Stimulated activated CD8-positive, alpha-beta memory T cell treated with anti-CD3 and anti-CD28 coated beads, Interleukin-7, amount 100 ng/mL, for 4 hours (primary cell): ENCODE data around the gene LIMS2.

Source experiments
- DNase-seq, 2 donors: peaks; one replicate each; pipeline ENCODE4 v3.0.0-alpha.2; 2020; ENCODE audit warnings: low read depth in 2 of 2

The LIMS2 gene

DNA sequence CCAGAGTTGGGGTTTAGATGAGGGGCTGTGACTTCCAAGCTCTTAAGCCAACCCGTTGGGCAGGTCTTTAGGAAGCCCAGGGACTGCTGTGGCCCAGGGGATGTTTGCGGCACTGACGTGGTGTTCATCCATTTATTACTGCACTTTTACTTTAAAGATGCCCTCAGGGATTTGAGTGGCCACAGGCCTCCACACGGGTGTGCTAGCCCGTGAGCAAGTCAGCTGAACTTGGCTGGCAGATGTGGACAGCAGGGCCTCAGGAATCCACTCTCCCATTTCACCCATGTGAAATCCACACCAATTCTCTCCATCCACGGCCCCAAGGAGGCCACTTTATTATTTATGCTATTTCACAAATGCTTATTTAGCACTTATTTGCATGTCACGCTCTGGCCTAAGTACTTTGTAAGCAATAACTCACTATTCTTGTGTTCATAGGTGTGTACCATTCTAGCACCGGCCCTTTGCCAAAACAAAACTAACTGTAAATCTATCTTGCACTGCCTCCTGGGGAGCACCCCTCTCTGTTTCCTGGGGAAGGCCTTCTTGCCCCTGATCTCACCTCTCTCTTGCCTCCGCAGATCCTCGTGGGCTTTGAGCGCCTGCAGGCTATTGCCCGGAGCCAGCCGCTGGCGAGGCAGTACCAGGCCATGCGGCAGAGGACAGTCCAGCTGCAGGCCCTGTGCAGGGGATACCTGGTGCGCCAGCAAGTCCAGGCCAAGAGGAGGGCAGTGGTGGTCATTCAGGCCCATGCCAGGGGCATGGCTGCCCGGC, 68.5 kb downstream of the LIMS2 start:
- no peak for DNase-seq

DNA sequence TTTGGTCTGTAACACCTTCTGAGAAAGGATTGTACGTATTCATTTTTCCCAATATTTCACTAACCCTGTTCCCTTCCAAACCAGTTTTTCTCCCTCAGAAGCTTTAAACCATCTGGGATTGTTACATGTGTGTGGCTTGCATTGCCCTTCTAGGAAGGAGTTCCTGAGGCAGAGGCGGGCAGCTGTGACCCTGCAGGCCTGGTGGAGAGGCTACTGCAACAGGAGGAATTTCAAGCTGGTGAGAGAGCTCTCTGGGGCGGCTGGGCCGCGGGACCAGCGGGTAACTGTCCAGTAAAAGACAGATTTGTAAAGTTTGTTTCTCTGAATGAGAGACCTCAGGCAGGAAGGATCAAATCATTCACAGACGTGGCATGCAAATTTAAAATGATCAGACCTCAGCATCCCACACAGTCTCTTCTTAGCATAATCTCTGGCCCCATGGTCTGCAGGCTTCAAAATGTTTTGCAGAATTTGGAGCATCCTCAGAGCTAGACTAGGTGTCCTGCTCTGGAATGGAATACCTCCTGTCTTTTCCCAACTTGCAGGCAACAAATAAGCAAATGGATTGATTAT, 69.6 kb downstream of the LIMS2 start:
- DNase-seq: no peak

DNA sequence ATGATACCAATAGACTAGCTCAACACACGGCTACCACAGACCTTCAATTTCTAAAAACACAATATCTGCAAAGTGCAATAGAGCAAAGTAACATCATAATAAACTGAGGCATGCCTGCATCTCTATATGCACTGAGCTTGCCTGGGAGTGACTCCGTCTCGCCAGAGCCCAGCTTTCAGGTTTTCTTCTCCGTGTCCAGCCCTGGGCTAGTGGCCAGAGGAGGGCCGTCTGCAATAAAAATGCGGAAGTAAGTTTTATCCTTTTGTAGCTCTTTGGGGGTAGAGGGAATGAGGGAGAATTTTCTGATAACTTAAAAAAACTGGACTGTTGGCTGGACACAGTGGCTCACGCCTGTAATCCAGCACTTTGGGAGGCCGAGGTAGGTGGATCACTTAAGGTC, 70.3 kb downstream of the LIMS2 start:
- no peak for DNase-seq

DNA sequence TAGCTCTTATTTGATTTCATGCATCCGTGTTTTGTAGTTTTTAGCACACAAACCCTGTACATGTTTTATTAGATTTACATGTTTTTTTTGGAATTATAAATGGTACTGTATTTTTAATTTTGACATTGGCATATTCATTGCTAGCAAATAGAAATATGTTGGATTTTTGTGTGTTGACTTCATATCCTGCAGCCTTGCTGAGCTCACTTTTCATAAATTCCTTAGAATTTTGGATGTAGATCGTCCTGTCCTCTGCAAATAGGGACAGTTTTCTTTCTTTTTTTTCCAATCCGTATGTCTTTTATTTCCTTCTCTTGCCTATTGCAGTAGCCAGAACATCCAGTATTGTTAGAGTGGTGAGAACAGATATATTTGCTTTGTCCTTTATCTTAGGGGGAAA, 76.1 kb downstream of the LIMS2 start:
- DNase-seq: no peak

DNA sequence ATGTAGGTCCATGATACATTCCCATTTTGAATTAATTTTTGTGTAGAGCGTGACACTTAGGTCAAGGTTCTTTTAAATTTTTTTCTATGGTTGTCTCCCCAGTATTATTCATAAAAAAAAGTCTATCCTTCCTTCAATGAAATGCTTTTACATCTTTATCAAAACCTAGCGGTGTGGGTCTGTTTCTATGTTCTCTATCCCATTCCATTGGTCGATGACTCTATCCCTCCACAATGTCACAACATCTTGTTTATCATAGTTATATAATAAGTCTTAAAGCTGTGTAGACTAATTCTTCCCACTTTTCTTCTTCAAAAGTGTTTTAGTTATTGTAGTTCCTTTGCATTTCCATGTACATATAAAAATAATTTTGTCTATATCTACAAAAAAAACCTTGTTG, 76.6 kb downstream of the LIMS2 start:
- DNase-seq: no peak

DNA sequence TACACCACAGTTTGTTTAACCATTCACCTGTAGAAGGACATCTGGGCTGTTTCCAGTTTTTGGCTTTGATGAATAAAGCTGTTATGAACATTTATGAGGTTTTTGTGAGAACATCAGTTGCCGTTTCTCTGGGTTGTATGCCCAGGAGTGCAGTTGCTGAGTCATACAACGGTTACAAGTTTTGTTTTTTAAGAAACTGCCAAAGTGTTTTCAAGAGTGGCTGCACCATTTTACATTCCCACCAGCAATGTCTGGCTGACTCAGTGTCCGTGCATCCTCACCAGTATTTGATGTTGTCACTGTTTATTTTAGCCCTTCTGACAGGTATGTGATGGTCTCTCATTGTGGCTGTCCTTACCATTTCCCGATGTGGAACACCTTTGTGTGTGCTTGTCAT, 77.3 kb downstream of the LIMS2 start:
- DNase-seq: no peak

DNA sequence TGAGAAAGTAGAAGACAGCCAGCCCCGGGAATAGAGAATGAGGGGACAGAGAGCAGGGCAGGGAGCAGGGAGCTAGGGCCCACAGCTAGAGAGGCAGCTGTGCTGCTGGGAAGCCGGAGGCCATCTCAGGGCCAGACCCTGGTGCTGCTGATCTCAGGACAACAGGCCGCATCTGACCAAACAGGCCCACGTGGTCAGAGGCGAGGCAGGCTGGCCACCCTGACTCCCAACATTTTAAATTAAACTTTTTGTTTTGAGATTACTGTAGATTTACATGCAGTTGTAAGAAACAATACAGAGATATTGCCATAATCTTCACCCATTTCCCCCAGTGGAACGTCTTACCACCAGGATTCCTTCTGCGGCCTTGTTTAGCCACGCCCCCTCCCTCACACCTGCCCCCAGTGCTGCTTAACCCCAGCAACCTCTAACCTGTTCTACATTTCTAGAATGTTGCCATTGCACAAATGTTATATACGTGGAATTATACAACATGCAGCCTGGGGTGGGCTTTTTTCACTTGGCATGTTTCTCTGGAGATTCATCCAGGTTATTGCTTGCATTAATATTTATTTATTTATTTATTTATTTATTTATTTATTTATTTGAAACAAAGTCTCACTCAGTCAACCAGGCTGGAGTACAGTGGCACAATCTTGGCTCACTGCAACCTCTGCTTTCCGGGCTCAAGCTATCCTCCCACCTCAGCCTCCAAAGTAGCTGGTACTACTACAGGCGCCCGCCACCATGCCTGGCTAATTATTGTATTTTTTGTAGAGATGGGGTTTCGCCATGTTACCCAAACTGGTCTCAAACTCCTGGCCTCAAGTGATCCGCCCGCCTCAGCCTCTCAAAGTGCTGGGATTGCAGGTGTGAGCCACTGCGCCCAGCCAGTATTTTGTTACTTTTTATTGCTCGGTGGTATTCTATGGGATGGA, 78.0 kb downstream of the LIMS2 start:
- DNase-seq: no peak

DNA sequence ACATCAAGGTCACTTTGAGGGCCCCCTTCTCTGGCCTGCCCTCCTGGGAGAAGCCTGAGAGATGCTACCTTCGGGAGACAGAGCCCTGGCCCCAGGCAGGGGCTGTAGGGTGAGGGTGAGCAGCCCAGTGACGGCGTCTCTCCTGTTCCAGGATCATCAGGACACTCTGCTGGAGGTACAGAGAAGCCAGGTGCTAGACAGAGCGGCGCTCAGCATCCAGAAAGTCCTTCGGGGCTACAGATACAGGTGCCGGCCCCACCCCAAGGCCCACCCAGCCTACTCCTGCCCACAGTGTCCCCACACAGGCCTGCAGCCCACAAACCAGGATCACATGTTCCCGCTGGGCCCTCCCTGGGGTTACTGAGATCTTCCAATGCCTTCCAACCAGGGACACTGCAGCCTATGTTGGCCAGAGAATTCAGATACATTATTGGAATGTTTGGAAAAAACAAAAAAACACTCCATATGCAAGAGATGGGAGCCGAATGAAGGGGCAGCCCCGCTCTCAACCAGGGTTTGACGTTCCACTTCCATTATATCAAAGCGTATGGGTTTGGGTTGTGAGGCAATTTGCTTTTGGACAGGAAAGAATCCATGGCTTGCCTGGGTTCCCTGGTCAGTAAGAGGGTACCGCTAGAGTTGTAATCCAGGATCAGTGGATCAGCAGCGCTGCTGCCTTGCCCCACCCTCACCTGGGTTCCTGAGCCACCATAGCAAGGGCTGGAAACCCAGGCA, 78.9 kb downstream of the LIMS2 start:
- DNase-seq: no peak

DNA sequence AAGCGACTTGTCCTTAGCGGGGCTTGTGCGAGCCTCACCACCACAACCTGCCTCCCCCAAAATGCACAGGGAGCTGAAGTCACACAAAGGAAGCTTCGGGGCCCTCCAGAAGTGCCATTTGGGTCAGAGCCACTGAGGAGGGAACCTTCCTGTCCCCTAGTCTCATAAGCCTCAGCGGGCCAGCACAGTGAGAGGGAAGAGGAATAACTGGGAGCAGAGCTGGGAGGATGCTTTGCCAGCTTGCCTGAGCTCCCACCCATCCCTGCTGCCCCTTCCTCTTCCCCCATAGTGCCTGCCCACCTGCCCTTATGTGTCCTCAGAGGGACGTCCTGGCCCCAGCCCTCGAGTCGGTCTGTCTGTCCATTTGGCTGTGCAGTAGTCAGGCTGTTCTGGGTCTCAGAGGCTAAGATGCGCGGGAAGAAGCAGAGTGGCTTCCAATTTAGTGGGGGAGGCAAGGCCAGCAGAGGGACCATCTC, 81.2 kb downstream of the LIMS2 start:
- DNase-seq: no peak

DNA sequence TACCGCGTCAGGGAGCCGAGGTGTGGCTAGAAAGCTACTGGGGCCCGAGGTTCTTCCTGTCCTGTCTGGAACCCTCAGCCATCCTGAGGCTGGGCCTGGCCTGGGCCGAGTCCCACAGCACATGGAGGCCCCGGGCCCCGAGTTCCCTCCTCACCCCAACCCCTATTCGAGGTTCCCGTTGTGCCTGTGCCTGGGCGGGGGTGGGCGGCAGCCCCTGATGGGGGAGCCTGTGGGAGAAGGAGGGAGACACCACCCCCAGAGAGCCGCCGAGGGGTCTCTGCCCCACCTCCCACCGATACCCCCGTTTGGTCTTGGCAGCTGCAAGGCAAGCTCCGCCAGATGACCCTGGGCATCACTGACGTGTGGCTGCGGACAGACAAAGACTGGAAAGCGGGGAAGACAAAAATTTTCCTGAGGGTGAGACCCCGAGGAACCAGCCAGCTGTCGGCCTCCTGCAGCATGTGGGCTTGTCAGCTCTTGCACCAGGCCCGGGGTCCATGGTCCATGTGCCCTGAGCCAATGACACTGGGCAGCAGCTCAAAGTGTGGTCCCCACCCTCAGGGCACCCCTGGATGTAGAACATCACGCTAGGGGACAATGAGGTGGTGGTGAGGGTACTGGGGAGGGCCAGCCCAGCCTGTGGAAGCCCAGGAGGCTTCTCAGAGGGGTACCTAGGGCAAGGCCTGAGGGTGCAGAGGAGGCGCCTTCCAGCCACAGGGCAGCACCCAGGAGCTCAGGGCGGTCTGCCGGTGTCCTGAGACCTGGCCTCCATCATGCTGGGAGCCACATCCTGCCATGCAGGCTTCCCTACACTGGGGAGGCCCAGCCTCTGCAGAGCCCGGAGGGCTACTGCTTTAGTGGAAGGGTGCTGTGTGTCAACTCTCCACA, 81.9 kb downstream of the LIMS2 start:
- no peak for DNase-seq

DNA sequence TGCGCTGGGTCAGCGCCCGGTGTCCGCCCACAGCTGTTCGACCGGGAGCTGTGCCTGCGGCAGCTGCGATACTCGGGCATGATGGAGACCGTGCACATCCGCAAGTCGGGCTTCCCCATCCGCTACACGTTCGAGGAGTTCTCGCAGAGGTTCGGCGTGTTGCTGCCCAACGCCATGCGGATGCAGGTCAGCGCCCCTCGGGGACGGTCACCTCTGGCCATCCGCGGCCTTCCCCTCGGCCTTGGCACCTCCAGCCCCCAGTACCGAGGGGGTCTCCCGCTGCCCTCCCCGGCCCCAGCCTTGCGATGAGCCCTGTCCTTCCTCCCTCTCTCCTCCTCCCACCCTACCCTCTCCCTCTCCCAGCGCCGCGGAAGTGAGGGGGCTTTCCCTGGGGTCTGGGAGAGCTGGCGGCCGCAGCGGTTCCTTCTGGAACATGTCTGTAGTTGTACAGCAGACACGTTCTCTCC, 82.5 kb downstream of the LIMS2 start:
- DNase-seq: no peak

DNA sequence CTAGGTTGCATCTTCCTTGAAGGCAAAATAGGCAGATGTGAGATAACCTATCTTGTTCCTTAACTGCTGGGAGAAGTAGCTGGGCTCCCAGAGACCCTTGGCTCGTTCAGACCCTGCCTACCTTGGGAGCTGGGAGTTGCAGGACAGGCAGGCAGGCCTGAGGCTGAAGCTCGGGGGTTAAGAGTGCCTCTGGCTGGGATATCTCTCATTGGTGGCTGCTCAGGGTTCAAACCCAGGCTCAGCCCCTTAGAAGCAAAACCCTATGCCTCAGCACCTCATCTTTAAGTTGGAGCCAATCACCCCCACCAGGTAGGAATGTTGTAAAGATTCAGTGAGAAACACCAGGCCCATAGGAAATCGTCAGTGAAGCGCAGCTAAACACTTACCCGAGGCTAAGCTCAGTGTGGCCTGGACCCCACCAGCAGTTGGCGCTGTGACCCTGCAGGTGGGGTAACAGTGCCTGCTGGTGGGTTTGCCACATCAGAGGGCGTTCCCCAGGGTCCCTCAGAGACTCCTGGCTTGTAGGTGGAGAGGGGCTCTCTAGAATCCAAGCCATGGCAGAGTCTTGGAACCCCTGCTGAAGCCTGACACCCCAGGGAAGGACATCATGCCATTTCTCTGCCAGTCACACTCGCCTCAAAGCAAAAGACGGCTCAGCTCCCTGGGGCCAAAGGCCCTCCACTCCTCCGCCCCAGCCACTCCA, 84.0 kb downstream of the LIMS2 start:
- DNase-seq: peak; percentile 17 to 33

DNA sequence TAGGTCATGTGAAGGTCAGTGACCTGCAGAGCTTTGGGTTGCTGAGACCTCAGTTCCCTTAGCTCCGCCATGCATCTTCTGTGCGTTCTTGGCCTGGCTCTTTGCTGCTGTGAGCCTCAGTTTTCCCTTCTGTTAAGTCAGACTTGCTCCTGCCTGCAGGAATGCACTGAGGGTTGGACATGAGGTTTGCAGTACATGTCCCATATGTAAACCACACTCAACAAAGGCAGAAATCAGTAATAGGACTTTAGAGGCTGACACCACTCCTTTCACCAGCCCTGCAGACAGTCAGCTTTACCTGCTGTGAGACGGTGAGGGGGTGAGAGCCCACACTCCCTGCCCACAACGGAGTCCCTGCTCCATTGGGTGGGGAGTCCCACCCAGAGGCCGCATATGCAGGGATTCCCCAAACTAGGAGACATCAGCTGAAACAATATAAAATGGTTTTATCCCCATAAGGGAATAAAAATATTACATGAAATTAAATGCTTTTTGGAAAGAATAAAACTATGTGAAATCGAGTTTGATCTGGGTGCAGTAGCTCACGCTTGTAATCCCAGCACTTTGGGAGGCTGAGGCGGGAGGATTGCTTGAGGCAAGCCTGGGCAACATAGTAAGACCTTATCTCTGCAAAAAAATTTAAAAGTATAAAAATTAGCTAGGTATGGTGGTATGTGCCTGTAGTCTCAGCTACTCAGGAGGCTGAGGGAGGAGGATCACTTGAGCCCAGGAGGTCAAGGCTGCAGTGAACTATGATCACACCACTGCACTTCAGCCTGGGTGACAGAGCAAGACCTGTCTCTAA, 84.7 kb downstream of the LIMS2 start:
- DNase-seq: no peak

DNA sequence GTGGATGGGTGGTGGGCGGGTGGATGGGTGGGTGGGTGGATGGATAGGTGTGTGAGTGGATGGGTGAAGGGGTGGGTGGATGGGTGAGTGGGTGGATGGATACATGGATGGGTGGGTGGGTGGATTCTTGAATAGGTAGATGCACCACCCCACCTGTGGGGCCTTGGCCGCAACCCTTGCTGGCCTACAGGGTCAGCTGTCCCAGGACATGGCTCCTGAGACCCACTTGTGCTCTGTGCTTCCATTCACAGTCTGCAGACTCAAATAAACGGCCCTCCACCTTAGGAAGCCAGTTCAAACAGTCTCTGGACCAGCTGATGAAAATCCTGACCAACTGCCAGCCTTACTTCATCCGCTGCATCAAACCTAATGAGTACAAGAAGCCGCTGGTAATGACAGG, 85.5 kb downstream of the LIMS2 start:
- no peak for DNase-seq

DNA sequence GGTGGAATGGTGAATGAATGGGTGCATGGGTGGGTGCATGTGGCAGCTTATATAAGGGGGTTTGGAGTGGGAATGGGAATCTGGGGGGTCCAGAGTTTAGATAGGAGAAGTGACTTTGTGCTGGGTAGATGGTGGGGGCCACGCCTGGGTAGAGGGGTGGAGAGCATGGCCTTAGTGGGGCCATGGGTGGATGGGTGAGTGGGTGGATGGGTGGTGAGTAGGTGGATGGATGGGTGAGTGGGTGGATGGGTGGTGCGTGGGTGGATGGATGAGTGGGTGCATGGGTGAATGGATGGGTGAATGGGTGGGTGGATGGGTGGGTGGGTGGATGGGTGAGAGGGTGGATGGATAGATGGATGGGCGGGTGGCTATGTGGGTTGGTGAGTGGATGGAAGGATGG, 86.0 kb downstream of the LIMS2 start:
- no peak for DNase-seq
